Left ventricle myocardium inferior (tissue), 1 donor: Measurements from ENCODE around the gene SCGB1D2. TPM values are rescaled to one million over a fixed set of nuclear protein-coding genes. Genes with fewer than 3 reads are reported as not detected.

ENCODE experiments used
- DNase-seq: peaks from one replicate; pipeline ENCODE4 v3.0.0-alpha.2; 2020
- H3K27ac ChIP-seq: fragments of 200-600 bp; replicated peaks from 2 replicates; pipeline ENCODE4 v1.8.0; 2021
- H3K27me3 ChIP-seq: fragments of 200-600 bp; 2 replicates; pipeline ENCODE4 v1.8.0; 2021; ENCODE audit warnings: low read depth
- H3K36me3 ChIP-seq: fragments of 200-600 bp; 2 replicates; pipeline ENCODE4 v1.8.0; 2021
- H3K4me1 ChIP-seq: fragments of 200-600 bp; 2 replicates; pipeline ENCODE4 v1.8.0; 2021
- H3K4me3 ChIP-seq: fragments of 200-600 bp; 2 replicates; pipeline ENCODE4 v1.8.0; 2021; ENCODE audit warnings: mild to moderate bottlenecking, moderate library complexity
- H3K9me3 ChIP-seq: fragments of 200-600 bp; replicated peaks from 2 replicates; pipeline ENCODE4 v1.8.0; 2021
- CTCF ChIP-seq: fragments of 200-600 bp; IDR thresholded peaks from 2 replicates; pipeline ENCODE4 v1.8.0; 2021; ENCODE audit warnings: antibody characterized with exemption, mild to moderate bottlenecking, borderline replicate concordance
- intact Hi-C: fragments of 100-400 bp; cut with micrococcal nuclease; formaldehyde crosslinking; loops from one replicate; pipeline ENCODE4 v1.11.0; 2022
- total RNA-seq: library from RNA; stranded (reverse); fragmentation: NEBNext Ultra II Directional; extraction: Animal tissue kit (Norgen Biotek cat#: 25700); gene quantifications from one replicate; pipeline ENCODE4 v1.2.1, GENCODE V29; 2021
- donor health status: DM: no; HTN: yes; CAD: no; lungs with severe emphysema.

The SCGB1D2 gene
- total RNA-seq, 1 donor from 2014 or later = 1.6 TPM

- DNase-seq = no peak
- intact Hi-C loops = no loop called here
- Histone ChIP-seq H3K4me3 (no peak within 1 kb of the TSS), H3K36me3 (no peaks in the 10 kb centered on the region), H3K27ac (no peak within 1 kb of the TSS), H3K9me3 (no peaks in the 10 kb centered on the region), H3K4me1 (no peaks in the 10 kb centered on the region), H3K27me3 (peaks cover 48% of the 10 kb centered on the region)
- TF ChIP-seq CTCF = peak; percentile 40
Measured at GRCh38 chr11:62269654-62270278, 27.7 kb downstream of the SCGB1D2 start, which contains the start of gene SCGB2A2. Gene SCGB2A2 (plus strand): TSS chr11:62270158. CDS start chr11:62270217, 59 bp downstream.

DNA sequence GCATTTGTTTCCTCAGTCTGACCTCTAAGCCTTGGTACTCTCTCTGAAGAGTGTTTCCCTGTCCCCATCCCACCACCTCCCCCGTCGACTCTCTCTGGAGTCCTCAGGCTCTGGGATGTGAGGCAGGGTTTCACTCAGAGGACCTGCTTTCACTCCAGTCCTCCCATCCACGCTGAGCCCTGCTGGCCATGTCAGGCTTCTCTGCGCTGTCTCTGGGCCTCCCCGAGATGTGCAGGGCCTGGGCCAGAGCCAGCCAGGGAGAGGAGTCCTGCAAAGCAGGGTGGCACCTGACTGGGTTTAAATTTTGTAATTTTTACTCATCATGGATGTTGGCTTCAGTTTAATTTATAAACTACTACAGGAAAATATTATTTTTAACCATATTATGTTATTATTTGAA is 31.2 kb downstream of the SCGB1D2 start:
- no peak for TF ChIP-seq CTCF
- no peak overlapping the region for H3K4me3 ChIP-seq
- peaks cover 30% of the 10 kb centered on the region for H3K27me3 ChIP-seq
- H3K9me3 ChIP-seq = no peaks in the 10 kb centered on the region
- intact Hi-C loops = no loop called here
- no peaks in the 10 kb centered on the region for H3K36me3 ChIP-seq
- DNase-seq = no peak
- no peak overlapping the region for H3K27ac ChIP-seq
- no peaks in the 10 kb centered on the region for H3K4me1 ChIP-seq

DNA sequence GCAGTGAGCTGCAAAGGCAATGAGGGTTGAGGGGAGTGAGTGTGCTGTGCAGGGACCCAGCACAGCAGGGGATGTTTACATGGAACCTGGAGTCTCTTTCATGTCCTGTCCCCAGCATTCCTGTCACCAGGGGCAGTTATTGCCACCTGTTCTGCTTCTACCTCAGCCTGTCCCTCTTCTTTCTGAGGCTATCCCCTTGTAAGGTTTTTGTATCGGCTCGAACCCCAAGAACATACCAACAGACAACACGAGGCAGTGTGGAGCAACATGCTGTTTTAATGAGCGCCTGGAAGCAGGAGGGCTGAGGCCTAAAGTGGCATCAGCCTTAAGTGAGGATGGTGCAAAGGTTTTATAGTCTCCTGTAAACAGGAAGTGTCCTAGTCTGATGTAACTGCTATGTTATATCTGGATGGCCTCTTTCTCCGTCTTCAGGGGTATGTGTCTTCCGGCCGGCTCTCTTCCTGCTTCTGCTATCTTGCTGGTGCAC is 31.8 kb downstream of the SCGB1D2 start:
- no peaks in the 10 kb centered on the region for H3K9me3 ChIP-seq
- intact Hi-C loops = no loop called here
- TF ChIP-seq CTCF = no peak

GRCh38 chr11:62280452-62280851 is 38.4 kb downstream of the SCGB1D2 start:
- no peak for TF ChIP-seq CTCF
- intact Hi-C loops = no loop called here
- Histone ChIP-seq H3K4me1 (no peaks in the 10 kb centered on the region), H3K36me3 (no peaks in the 10 kb centered on the region), H3K9me3 (no peaks in the 10 kb centered on the region), H3K27me3 (no peaks in the 10 kb centered on the region), H3K27ac (no peak overlapping the region), H3K4me3 (no peak overlapping the region)
- no peak for DNase-seq

More for the DNA sequence above, 31.8 kb downstream of the SCGB1D2 start:
- H3K36me3 ChIP-seq = no peaks in the 10 kb centered on the region
- DNase-seq = no peak
- no peaks in the 10 kb centered on the region for H3K4me1 ChIP-seq
- peaks cover 25% of the 10 kb centered on the region for H3K27me3 ChIP-seq
- H3K27ac ChIP-seq = no peak overlapping the region
- no peak overlapping the region for H3K4me3 ChIP-seq

Other genes with a start within 250 kb of the SCGB1D2 start
- gene INCENP, start 118.2 kb upstream of the SCGB1D2 start, total RNA-seq = 9.8 TPM
- not detected for gene SCGB1D1, start 52.0 kb upstream of the SCGB1D2 start, total RNA-seq
- not detected for gene SCGB2A1, start 33.6 kb upstream of the SCGB1D2 start, total RNA-seq
- gene SCGB2A2, start 27.9 kb downstream of the SCGB1D2 start, total RNA-seq = not detected
- gene SCGB1D4, start 56.8 kb downstream of the SCGB1D2 start, total RNA-seq = not detected
- 4.6 TPM for gene ASRGL1, start 95.2 kb downstream of the SCGB1D2 start, total RNA-seq
- gene SCGB1A1, start 176.8 kb downstream of the SCGB1D2 start, total RNA-seq = not detected